Measurements from ENCODE around the gene ALG6. TPM values are rescaled to one million over a fixed set of nuclear protein-coding genes. Genes with fewer than 3 reads are reported as not detected.

ALG6 gene
- total and polyA plus RNA-seq, 2 of the 13 experiments (the other 11 are each of a cell fraction or from before 2014, with no cell fraction given), result 6.8 to 8.1 TPM

GRCh38 chr1:63327417-63328054 lies 39.9 kb upstream of the ALG6 start (continued):
- no peak for TF ChIP-seq ZNF251 (CRISPR knock-in tag; IDR thresholded peaks at IDR 0.05)
- no peak for TF ChIP-seq ZSCAN12 (CRISPR knock-in tag; IDR thresholded peaks at IDR 0.05)
- TF ChIP-seq TBX2 (CRISPR knock-in tag; IDR thresholded peaks at IDR 0.05; ENCODE audit: borderline replicate concordance), result no peak
- TF ChIP-seq, protein P1, sequence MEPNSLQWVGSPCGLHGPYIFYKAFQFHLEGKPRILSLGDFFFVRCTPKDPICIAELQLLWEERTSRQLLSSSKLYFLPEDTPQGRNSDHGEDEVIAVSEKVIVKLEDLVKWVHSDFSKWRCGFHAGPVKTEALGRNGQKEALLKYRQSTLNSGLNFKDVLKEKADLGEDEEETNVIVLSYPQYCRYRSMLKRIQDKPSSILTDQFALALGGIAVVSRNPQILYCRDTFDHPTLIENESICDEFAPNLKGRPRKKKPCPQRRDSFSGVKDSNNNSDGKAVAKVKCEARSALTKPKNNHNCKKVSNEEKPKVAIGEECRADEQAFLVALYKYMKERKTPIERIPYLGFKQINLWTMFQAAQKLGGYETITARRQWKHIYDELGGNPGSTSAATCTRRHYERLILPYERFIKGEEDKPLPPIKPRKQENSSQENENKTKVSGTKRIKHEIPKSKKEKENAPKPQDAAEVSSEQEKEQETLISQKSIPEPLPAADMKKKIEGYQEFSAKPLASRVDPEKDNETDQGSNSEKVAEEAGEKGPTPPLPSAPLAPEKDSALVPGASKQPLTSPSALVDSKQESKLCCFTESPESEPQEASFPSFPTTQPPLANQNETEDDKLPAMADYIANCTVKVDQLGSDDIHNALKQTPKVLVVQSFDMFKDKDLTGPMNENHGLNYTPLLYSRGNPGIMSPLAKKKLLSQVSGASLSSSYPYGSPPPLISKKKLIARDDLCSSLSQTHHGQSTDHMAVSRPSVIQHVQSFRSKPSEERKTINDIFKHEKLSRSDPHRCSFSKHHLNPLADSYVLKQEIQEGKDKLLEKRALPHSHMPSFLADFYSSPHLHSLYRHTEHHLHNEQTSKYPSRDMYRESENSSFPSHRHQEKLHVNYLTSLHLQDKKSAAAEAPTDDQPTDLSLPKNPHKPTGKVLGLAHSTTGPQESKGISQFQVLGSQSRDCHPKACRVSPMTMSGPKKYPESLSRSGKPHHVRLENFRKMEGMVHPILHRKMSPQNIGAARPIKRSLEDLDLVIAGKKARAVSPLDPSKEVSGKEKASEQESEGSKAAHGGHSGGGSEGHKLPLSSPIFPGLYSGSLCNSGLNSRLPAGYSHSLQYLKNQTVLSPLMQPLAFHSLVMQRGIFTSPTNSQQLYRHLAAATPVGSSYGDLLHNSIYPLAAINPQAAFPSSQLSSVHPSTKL (CRISPR knock-in tag; IDR thresholded peaks at IDR 0.05), result 0 out of 2 replicates have a peak, but pooled peaks have one; percentile 19
- TF ChIP-seq ZNF746 (CRISPR knock-in tag; IDR thresholded peaks at IDR 0.05), result 0 out of 2 replicates have a peak, but pooled peaks have one; percentile 2
- TF ChIP-seq ZMAT3 (CRISPR knock-in tag; conservative IDR thresholded peaks at IDR 0.05), result no peak
- TF ChIP-seq HMGXB4 (CRISPR knock-in tag; IDR thresholded peaks at IDR 0.05; ENCODE audit: borderline replicate concordance in 1 of 2, low read depth in 1 of 2), result 0 out of 4 replicates have a peak, but pooled peaks of 1 of the 2 experiments have one; percentile 49
- TF ChIP-seq BORCS8-MEF2B (CRISPR knock-in tag; IDR thresholded peaks at IDR 0.05), result 0 out of 2 replicates have a peak, but pooled peaks have one; percentile 28
- TF ChIP-seq YY1 (IDR thresholded peaks at IDR 0.05; ENCODE audit: insufficient read depth, insufficient replicate concordance, low read depth, low read length), result peak; percentile 32
- TF ChIP-seq GABPB1 (CRISPR knock-in tag; IDR thresholded peaks at IDR 0.05), result 0 out of 2 replicates have a peak, but pooled peaks have one; percentile 22
- peak; percentile 19; the same call in 1 of the 2 replicates for TF ChIP-seq RAD21 (CRISPR knock-in tag; IDR thresholded peaks at IDR 0.05)
- no peak for TF ChIP-seq ZNF33B (CRISPR knock-in tag; IDR thresholded peaks at IDR 0.05)
- no peak for TF ChIP-seq ZNF136 (CRISPR knock-in tag; IDR thresholded peaks at IDR 0.05; ENCODE audit: low read depth)
- TF ChIP-seq MXI1 (IDR thresholded peaks at IDR 0.05; ENCODE audit: borderline replicate concordance, low read depth, low read length), result 0 out of 3 replicates have a peak, but pooled peaks have one; percentile 20
- no peak for TF ChIP-seq MIER3 (CRISPR knock-in tag; IDR thresholded peaks at IDR 0.05; ENCODE audit: borderline replicate concordance)
- TF ChIP-seq, protein P2, sequence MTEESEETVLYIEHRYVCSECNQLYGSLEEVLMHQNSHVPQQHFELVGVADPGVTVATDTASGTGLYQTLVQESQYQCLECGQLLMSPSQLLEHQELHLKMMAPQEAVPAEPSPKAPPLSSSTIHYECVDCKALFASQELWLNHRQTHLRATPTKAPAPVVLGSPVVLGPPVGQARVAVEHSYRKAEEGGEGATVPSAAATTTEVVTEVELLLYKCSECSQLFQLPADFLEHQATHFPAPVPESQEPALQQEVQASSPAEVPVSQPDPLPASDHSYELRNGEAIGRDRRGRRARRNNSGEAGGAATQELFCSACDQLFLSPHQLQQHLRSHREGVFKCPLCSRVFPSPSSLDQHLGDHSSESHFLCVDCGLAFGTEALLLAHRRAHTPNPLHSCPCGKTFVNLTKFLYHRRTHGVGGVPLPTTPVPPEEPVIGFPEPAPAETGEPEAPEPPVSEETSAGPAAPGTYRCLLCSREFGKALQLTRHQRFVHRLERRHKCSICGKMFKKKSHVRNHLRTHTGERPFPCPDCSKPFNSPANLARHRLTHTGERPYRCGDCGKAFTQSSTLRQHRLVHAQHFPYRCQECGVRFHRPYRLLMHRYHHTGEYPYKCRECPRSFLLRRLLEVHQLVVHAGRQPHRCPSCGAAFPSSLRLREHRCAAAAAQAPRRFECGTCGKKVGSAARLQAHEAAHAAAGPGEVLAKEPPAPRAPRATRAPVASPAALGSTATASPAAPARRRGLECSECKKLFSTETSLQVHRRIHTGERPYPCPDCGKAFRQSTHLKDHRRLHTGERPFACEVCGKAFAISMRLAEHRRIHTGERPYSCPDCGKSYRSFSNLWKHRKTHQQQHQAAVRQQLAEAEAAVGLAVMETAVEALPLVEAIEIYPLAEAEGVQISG (CRISPR knock-in tag; IDR thresholded peaks at IDR 0.05), result no peak
